Adrenal gland (tissue), 5 donors: ENCODE data around the gene CEACAM1.

Experiments used
- POLR2A ChIP-seq, 2 donors: fragments of 450-650 bp; IDR thresholded peaks; one replicate each; pipeline ENCODE4 v1.6.1; 2017; ENCODE audit warnings: antibody characterized with exemption in 2 of 2, mild to moderate bottlenecking in 2 of 2, moderate library complexity in 1 of 2
- TF ChIP-seq, protein P1 (sequence below), 6 experiments: fragments of 450-650 bp in 4 of 6; fragments of 200-600 bp in 2 of 6; sonication (generic) in 1 of 6; IDR thresholded peaks; 1 replicate in 5 of 6; 2 replicates in 1 of 6; pipeline versions ENCODE4 v1.5.1 to v1.8.0; 2016 to 2021; ENCODE audit warnings: antibody characterized with exemption in 6 of 6, mild to moderate bottlenecking in 2 of 6, moderate library complexity in 1 of 6
- donor health status: DM: no; HTN: no; CAD: no.

DNA sequence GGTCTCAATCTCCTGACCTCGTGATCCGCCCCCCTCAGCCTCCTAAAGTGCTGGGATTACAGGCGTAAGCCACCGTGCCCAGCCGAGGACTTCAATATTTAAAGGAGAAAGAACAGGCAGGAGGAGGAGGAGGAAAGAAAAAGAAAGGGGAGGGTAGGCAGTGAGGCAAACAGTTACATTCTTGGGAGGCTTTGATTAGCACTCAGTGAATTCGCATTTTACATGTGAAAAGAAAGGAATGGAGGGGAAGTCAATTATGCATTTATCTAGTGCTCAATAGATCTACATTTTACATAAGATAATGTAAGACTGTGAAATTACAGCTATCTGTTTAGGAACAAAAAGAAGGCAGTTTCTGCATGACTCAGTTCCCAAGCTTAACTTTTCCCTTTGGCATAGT is 54.6 kb downstream of the CEACAM1 start:
- TF ChIP-seq, protein P1, sequence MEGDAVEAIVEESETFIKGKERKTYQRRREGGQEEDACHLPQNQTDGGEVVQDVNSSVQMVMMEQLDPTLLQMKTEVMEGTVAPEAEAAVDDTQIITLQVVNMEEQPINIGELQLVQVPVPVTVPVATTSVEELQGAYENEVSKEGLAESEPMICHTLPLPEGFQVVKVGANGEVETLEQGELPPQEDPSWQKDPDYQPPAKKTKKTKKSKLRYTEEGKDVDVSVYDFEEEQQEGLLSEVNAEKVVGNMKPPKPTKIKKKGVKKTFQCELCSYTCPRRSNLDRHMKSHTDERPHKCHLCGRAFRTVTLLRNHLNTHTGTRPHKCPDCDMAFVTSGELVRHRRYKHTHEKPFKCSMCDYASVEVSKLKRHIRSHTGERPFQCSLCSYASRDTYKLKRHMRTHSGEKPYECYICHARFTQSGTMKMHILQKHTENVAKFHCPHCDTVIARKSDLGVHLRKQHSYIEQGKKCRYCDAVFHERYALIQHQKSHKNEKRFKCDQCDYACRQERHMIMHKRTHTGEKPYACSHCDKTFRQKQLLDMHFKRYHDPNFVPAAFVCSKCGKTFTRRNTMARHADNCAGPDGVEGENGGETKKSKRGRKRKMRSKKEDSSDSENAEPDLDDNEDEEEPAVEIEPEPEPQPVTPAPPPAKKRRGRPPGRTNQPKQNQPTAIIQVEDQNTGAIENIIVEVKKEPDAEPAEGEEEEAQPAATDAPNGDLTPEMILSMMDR (IDR thresholded peaks at IDR 0.05) = no peak
- no peak for TF ChIP-seq POLR2A (IDR thresholded peaks at IDR 0.05)
